ENCODE data around the gene COTL1.

COTL1 gene

GRCh38 chr16:84613408-84614072 is 4.3 kb downstream of the COTL1 start:
- DNase-seq: no peak

DNA sequence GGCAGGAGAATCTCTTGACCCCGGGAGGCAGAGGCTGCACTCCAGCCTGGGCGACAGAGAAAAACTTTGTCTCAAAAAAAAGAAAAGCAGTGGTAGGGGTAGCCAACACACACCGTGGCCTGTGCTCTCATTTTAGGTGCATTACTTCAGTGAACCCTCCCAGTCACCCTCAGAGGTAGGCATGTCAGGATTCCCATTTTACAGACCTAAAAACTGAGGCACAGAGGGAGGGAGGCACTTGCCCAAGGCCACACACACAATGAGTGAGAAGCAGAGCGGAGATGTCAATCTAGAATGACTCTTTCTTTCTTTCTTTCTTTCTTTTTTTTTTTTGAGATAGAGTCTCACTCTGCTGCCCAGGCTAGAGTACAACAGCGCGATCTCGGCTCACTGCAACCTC is 5.2 kb downstream of the COTL1 start:
- no peak for DNase-seq

DNA sequence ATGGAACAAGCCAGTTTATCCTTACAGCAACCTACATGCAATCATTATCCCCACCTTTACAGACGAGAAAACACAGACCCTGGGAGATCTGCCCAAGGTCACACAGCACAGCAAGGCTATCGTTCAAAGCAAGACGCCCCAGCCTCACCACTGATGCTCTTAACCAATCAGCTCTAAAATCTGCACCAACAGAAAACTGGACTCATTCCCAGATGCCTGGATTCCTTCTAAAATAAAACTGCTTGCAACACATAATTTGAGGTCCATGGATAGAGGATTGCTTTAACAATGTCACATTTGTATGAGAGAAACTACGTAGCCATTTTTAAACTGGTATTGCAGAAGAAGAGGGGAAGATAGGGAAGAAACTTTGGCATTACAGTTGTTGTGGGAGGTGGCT is 6.8 kb downstream of the COTL1 start:
- DNase-seq: no peak

- DNase-seq: no peak
Measured at GRCh38 chr16:84610376-84610775, 7.5 kb downstream of the COTL1 start.

DNA sequence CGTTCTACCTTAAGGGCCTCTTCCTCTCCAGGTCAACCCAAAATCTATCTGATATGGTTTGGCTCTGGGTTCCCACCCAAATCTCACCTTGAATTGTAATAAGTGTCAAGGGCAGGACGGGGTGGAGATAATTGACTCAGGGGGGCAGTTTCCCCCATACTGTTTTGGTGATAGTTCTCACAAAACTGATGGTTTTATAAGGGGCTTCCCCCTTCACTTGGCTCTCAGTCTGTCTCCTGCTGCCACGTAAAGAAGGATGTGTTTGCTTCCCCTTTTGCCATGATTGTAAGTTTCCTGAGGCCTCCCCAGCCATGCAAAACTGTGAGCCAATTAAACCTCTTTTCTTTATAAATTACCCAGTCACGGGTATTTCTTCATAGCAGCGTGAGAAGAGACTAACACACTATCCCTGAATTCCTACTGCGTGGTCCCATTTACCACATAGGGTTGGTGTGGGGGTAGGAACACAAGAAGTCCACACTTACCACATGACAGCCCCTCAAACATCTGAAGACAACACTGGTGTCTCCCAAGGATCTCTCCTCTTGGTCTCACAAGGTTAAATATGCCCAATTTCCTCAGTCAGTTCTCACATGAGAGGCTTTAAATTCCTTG is 8.2 kb downstream of the COTL1 start:
- no peak for DNase-seq

DNA sequence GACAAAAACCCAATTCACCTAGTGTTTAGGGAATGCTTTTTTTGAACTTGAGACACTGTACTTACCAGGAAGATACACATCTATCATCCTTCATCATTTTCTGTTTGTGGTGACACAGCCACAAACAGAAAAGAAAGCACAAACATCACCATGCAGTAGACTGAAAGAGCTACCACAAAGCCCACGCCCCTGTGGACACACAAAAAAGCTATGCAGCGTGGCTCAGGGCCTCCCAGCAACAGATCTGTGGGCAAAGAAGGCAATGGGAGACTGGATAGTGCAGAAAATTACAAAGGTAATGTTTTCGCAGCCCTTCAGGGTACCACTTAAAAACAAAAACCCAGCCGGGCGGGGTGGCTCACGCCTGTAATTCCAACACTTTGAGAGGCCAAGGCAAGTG is 9.6 kb downstream of the COTL1 start:
- DNase-seq: no peak

DNA sequence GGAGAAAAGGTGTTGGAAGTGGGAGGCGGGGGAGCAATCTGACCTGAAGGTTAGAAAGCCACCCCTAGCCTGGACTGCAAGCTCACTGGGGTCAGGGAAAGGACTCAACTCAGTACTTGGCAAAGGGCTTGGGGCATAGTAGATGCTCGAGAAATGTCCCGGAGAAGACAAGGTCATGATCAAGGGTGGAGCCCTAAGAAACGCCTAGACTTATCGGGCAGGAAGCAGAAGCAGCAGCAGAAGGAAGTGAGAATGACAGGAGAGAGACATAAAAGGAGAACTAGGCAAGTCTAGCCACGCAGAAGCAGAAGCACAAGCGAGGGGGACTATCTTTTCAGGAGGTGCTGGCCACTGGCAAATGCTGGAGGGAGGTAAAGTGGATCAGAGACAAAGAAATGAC is 10.2 kb downstream of the COTL1 start:
- DNase-seq: no peak

- no peak for DNase-seq
Measured at GRCh38 chr16:84607061-84607460, 10.8 kb downstream of the COTL1 start.

DNA sequence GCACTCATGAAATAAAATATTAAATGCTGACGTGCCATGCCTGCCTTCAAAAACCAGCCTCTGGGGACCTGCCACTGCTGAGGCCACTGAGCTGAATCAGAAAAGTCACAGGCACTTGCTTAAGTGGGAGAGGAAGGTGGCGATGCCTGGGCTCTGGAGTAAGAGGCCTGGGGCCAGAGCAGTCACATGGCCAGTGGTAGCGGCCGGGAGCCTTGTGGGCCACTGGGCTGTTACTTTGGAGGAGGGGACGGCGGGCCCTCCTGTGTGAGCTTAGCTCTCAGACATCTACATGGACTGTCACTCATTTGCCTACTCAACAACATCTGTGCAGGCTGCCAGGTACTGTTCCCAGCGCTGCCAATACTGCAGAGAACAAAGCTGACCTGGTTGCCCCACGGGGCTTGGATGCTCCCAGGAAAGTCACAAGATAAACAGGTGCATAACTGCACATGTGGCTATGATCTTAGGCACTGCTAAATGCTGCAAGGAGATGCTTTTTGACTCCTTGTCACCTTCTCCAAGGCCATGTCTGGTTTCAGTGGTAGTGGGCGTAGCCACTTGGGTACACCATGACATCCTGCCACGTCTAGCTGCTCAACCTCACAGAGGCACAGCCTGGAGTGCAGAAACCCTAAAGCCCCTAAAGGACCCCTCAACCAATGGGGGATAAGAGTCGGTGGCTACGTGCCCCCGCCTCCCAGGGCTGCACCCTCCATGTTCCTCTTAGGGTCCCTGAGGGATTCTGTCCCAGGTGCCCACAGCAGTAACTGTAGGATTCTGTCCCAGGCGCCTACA is 11.6 kb downstream of the COTL1 start:
- DNase-seq: no peak

DNA sequence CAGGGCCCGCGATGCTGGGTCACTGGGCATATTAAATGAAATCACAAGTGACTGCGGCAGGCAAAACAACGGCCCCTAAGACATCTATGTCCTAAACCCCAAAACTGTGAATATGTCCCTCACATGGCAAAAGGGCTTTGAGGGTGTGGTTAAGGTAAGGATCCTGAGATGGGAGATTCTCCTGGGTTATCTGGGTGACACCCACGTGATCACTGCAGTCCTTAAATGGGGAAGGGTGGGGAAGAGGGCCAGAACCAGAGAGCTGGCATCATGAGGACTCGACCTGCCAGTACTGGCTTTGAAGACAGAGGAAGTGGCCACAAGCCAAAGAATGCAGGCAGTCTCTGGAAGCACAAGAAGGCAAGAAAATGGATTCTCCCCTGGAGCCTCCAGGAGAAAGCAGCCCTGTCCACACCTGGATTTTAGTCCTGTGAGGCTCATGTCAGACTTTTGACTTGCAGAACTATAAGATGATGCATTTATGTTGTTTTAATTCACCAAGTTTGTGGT is 12.5 kb downstream of the COTL1 start:
- no peak for DNase-seq

DNA sequence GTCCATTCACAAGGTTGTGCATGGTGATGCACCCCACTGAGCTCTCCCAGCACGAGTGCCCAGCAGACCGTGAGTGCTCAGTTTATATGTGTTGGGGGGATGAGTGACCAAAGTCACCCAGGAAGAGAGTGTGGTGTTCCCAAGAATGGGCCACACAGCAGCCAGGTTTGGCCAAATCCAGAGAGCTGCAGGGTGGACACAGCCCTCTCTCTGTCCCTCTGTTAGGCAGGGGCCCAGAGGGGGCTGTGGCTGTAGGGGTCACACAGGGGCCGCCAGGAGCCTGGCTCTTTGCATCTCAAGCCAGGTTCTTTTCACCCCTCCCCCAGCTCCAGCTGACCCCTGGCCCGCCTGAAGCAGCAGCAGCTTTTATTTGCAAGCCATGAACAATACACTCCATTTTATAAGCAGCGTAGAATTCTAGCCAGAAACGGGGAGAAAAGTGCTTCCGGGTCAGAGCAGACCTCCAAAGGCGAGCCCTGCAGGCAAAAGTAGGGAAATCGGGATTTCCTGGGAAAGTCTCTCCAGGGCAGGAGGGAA is 13.3 kb downstream of the COTL1 start:
- DNase-seq: no peak

DNA sequence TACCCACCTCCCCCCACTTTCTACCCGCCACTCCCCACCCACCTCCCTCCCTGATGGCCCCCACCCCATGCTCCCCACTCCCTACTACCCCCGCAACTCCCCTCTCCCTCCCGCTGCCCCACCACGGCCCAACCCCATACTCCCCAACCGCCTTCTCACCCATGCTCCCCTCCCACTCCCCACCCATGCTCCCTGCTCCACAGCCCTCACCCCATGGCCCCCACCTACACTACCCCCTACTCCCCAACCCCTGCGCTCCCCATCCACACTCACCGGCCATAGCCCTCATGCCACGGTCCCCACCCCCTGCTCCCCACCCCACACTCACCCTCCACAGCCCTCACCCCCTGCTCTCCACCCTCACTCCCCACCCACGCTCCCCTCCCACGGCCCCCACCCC is 13.9 kb downstream of the COTL1 start:
- no peak for DNase-seq

DNA sequence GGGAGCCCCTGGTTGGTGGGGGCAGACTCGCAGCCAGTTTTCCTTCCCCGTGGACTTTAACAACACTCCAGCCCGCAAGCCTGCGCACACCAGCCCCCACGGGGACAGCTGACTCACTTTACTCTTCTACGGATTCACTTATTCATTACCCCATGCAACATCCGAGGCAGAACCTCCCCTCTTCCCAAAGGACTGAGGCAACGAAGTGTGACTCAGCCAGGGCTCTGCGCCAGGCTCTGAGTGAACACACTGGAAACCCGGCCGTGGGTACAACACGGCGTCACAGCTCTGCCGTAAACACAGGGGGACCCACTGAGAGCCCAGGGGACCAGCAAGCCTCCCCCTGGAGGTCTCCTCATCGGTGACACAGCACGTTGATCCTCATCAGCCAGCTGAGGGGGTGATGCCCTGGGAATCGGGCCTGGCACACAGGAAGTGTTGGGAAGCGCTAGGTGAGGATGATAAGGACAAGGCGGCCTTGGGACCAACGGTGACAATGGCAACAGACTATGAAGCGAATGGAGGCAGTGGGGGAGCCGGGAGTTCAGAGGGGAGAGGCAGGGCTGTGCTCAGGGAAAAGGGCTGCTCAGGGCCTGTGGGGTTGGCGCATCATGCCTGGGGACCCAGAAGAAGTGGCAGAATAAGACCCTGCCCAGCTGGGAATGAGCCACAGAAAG is 14.6 kb downstream of the COTL1 start:
- no peak for DNase-seq

GRCh38 chr16:84600343-84601229 is 17.3 kb downstream of the COTL1 start:
- no peak for DNase-seq

DNA sequence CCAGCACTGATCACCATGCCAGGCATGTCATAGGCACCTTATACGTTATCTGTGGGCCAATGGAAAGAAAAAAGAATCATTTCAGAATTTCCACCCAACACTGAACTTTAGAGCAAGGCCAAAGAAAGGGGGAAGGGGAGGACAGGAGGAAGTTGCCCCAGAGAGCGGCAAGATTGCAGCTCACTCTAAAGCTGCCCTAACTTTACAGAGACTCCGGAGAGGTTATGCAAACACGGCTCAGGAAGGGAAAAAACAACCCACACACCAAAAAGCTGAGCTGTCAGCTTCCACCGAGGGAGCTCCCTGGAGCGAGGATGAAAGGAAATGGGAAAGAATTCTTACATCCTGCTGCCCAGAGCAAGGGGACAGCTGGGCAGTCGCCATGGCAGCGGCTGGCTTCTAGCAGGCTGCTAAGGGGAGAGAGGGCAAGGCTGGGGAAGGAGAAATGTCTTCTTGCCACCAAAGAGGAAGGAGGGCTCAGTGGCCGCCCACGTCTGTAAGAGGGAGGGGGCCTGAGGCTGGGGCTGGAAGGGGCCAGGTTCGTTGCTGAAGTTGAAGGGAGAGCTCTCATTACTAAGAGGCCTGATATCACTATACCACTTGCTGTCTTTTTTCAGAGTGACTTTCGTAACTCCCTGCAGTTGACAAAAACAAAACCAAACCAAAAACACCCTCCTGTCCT is 18.2 kb downstream of the COTL1 start:
- DNase-seq: no peak

- no peak for DNase-seq
Measured at GRCh38 chr16:84598360-84598759, 19.5 kb downstream of the COTL1 start.

- DNase-seq: no peak
Measured at GRCh38 chr16:84597931-84598351, 19.9 kb downstream of the COTL1 start.

GRCh38 chr16:84597528-84597896 is 20.4 kb downstream of the COTL1 start:
- DNase-seq: no peak

DNA sequence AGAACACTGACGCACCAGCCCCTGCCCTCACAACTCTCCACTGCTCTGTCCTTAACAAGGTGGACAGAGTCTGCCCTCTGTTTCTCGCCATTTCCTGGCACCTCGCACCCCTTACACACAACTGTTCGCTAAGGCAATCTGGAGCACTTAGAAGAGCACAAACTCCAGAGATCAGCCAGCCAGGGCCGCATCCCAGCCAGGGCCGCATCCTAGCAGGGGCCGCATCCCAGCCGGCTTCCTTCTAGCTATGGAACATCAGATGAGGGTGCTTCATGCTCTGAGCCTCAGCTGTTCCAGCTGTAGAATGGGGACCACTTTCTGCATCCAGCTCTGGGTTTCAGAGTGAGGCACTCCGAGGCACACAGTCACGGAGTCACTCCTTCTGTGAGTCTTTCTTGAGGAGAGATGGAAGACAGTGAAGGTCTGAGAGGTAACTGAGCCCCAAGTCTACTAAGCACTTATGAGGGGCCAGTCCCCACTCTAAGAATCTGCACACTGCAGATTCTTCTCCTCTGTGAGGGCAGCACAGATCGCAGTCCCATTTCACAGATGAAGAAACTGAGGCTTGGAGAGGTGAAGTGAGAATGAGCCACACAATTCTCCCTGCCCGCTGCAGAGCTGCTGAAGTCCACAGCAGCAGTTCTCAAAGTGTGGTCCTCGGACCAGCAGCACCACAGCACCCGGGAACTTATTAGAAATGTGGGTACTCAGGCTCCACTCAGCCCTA is 20.9 kb downstream of the COTL1 start:
- no peak for DNase-seq

DNA sequence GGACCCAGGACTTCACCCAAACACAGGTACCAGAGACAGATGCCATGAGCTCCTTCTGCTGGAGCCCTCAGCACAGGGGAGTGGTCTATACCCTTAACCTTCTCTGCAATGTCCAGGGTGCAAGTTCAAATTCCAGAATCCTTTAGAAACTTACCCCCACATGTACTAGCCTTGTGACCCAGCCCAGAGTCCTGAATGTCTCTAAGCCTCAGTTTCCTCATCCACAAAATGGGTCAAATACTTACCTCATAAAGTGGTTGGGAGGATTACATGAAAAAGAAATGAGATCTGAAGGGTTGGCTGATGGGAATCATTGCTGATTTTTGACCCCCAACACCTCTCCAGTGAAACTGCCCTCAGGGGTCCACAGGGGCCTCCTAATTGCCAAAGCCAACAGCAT is 21.7 kb downstream of the COTL1 start:
- DNase-seq: no peak

DNA sequence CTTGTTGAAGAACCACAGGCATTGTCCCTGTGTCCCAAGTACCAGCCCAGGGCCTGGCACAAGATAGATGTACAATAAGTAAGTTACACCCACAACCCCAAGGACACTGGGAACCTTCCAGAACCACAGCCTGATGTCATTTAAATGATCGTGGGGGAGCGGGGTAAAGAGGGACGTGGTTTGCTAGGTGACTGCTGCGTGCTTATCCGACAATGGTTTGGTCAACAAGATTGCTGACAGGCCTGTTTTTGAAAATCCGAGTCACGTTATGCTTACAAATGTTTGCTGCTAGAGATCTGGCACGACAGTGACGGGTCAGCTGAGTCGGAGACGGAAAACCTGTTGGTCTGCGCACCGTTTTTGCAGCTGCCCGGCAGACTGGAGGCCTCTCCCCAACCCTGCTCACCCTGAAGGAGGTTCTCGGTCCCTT is 22.8 kb downstream of the COTL1 start:
- DNase-seq: no peak

All from DMS79 treated with DMSO at 0.1 percent for 48 hours (cell line).